Astrocyte (in vitro differentiated cells and primary cell): ENCODE results near the gene SHFL. TPM values are rescaled to one million over a fixed set of nuclear protein-coding genes. Genes with fewer than 3 reads are reported as not detected.

Experiments used
- DNase-seq: peaks from one replicate; pipeline ENCODE4 v3.0.0-alpha.2; 2010; ENCODE audit warnings: low read depth
- FAIRE-seq: peaks from 2 replicates; lab custom pipeline; 2011; peaks lifted over from hg19 to GRCh38; lab: Jason Lieb, UNC
- H2AFZ ChIP-seq: 2 replicates; pipeline ENCODE4 v1.6.0; 2012; ENCODE audit warnings: low read depth, low read length, inconsistent platforms
- H3K27ac ChIP-seq: 2 replicates; pipeline ENCODE4 v1.5.1; 2011; ENCODE audit warnings: low read depth, low read length, inconsistent platforms
- H3K27me3 ChIP-seq: 2 replicates; pipeline ENCODE4 v1.6.0; 2011; ENCODE audit warnings: low read length, inconsistent platforms; ENCODE audit not compliant: insufficient read depth
- H3K36me3 ChIP-seq: 2 replicates; pipeline ENCODE4 v1.5.1; 2011; ENCODE audit warnings: low read length, inconsistent platforms; ENCODE audit not compliant: insufficient read depth
- H3K4me1 ChIP-seq: 2 replicates; pipeline ENCODE4 v1.5.1; 2011; ENCODE audit warnings: low read length, inconsistent platforms; ENCODE audit not compliant: insufficient read depth
- H3K4me2 ChIP-seq: 2 replicates; pipeline ENCODE4 v1.6.0; 2012; ENCODE audit warnings: low read length, inconsistent platforms
- H3K4me3 ChIP-seq: 2 replicates; pipeline ENCODE4 v1.5.1; 2011; ENCODE audit warnings: low read depth, mild to moderate bottlenecking, low read length, inconsistent platforms; ENCODE audit not compliant: insufficient read depth
- H3K79me2 ChIP-seq: 2 replicates; pipeline ENCODE4 v1.6.0; 2012; ENCODE audit warnings: mild to moderate bottlenecking, low read length, inconsistent platforms; ENCODE audit not compliant: insufficient read depth
- H3K9ac ChIP-seq: 2 replicates; pipeline ENCODE4 v1.6.0; 2012; ENCODE audit warnings: mild to moderate bottlenecking, low read length, inconsistent platforms
- H3K9me3 ChIP-seq: 2 replicates; pipeline ENCODE4 v1.5.1; 2012; ENCODE audit warnings: low read depth, mild to moderate bottlenecking, low read length, inconsistent platforms; ENCODE audit not compliant: insufficient read depth
- H4K20me1 ChIP-seq: 2 replicates; pipeline ENCODE4 v1.6.0; 2012; ENCODE audit warnings: low read length, inconsistent platforms; ENCODE audit not compliant: insufficient read depth
- H3K27ac Mint-ChIP-seq: one replicate; pipeline ENCODE4 v1.8.0; 2021; ENCODE audit warnings: mild to moderate bottlenecking, mixed read lengths; ENCODE audit not compliant: unreplicated experiment
- H3K27me3 Mint-ChIP-seq: one replicate; pipeline ENCODE4 v1.8.0; 2021; ENCODE audit warnings: low read depth, mixed read lengths; ENCODE audit not compliant: unreplicated experiment
- H3K36me3 Mint-ChIP-seq: one replicate; pipeline ENCODE4 v1.8.0; 2021; ENCODE audit warnings: low read depth, mixed read lengths; ENCODE audit not compliant: unreplicated experiment
- H3K4me1 Mint-ChIP-seq: one replicate; pipeline ENCODE4 v1.8.0; 2021; ENCODE audit warnings: low read depth, mixed read lengths; ENCODE audit not compliant: unreplicated experiment
- H3K4me3 Mint-ChIP-seq: one replicate; pipeline ENCODE4 v1.8.0; 2021; ENCODE audit warnings: mild to moderate bottlenecking, moderate library complexity, mixed read lengths; ENCODE audit not compliant: unreplicated experiment
- H3K9me3 Mint-ChIP-seq: one replicate; pipeline ENCODE4 v1.8.0; 2021; ENCODE audit warnings: mild to moderate bottlenecking, mixed read lengths; ENCODE audit not compliant: unreplicated experiment
- EZH2 ChIP-seq: IDR thresholded peaks from 2 replicates; pipeline ENCODE4 v1.6.1; 2012; ENCODE audit warnings: mild to moderate bottlenecking, low read length, inconsistent platforms; ENCODE audit not compliant: insufficient read depth
- total RNA-seq: library from RNA; stranded (reverse); gene quantifications from 2 replicates; pipeline ENCODE4 v1.2.1, GENCODE V29; 2021
- TF ChIP-seq, protein P1 (sequence below): IDR thresholded peaks from 2 replicates; pipeline ENCODE4 v1.5.1; 2011; ENCODE audit warnings: low read depth, mild to moderate bottlenecking, inconsistent platforms, low read length, moderate library complexity; ENCODE audit not compliant: insufficient read depth

SHFL gene
- total RNA-seq, 1 donor from 2014 or later: 73.5 TPM

DNA sequence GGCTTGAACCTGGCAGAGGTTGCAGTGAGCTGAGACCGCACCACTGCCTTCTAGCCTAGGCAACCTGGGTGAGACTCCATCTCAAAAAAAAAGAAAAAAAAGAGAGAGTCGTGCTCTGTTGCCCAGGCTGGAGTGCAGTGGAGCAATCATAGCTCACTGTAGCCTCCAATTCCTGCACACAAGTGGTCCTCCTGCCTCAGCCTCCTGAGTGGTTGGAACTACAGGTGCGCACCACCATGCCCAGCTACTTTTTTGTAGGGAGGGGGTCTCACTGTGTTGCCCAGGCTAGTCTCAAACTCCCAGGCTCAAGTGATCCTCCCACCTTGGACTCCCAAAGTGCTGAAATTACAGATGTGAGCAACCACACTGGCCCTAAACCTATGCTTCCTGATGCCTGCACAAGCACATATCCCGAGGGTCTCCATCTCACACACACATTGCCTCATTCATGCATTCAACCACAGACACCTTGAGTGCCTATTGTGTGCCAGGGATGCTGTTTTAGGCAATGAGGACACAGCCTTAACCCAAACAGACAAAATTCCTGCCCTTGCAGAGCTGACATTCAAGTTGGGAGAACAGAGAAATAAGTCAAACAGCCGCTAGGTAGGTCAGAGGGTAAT is 14.2 kb downstream of the SHFL start:
- no peaks in the 10 kb centered on the region for H3K79me2 ChIP-seq
- no peaks in the 10 kb centered on the region for H4K20me1 ChIP-seq
- H3K9me3 Mint-ChIP-seq: no peaks in the 10 kb centered on the region
- H3K27me3 ChIP-seq: no peaks in the 10 kb centered on the region
- H3K36me3 Mint-ChIP-seq: no peaks in the 10 kb centered on the region
- H3K4me3 Mint-ChIP-seq: no peak overlapping the region
- DNase-seq (no peak), FAIRE-seq (no peak)
- no peaks in the 10 kb centered on the region for H3K4me1 Mint-ChIP-seq
- no peak overlapping the region for H3K4me2 ChIP-seq
- peaks cover 3% of the 10 kb centered on the region for H3K4me1 ChIP-seq
- no peak overlapping the region for H3K27ac ChIP-seq
- H3K9me3 ChIP-seq: peaks cover 5% of the 10 kb centered on the region
- H3K36me3 ChIP-seq: no peaks in the 10 kb centered on the region
- H3K4me3 ChIP-seq: no peak overlapping the region
- H2AFZ ChIP-seq: no peak overlapping the region
- H3K9ac ChIP-seq: no peak overlapping the region
- H3K27me3 Mint-ChIP-seq: peaks cover 13% of the 10 kb centered on the region
- no peak overlapping the region for H3K27ac Mint-ChIP-seq
- TF ChIP-seq, protein P1, sequence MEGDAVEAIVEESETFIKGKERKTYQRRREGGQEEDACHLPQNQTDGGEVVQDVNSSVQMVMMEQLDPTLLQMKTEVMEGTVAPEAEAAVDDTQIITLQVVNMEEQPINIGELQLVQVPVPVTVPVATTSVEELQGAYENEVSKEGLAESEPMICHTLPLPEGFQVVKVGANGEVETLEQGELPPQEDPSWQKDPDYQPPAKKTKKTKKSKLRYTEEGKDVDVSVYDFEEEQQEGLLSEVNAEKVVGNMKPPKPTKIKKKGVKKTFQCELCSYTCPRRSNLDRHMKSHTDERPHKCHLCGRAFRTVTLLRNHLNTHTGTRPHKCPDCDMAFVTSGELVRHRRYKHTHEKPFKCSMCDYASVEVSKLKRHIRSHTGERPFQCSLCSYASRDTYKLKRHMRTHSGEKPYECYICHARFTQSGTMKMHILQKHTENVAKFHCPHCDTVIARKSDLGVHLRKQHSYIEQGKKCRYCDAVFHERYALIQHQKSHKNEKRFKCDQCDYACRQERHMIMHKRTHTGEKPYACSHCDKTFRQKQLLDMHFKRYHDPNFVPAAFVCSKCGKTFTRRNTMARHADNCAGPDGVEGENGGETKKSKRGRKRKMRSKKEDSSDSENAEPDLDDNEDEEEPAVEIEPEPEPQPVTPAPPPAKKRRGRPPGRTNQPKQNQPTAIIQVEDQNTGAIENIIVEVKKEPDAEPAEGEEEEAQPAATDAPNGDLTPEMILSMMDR: no peak
- TF ChIP-seq EZH2: no peak

DNA sequence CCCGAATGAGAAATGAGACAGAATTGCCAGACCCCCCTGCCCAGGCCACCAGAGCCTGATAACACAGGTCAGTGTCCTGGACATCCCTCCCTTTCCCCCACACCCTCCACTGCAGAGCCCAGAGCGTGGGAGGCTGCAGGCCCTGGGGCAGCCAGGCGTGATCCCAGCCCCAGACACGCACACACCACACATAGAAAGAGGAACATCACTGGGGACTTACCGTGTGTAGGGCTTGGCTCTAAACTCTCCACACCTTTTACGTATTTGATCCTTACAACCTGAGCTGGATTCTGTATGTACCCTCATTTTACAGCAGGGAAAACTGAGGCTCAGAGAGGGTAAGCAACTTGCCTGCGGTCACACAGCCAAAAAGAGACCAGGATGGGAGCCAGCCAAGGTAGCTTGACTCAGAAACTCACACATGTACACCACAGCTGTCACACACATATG is 16.7 kb downstream of the SHFL start:
- no peak overlapping the region for H3K4me3 ChIP-seq
- TF ChIP-seq, protein P1: no peak
- TF ChIP-seq EZH2: no peak
- H3K27me3 ChIP-seq: no peaks in the 10 kb centered on the region
- H3K9ac ChIP-seq: no peak overlapping the region
- Mint-ChIP-seq H3K4me3 (no peak overlapping the region), H3K27me3 (peaks cover 13% of the 10 kb centered on the region), H3K9me3 (no peaks in the 10 kb centered on the region), H3K27ac (no peak overlapping the region), H3K4me1 (peaks cover 7% of the 10 kb centered on the region), H3K36me3 (peaks cover 2% of the 10 kb centered on the region)
- DNase-seq (no peak), FAIRE-seq (no peak)
- H3K9me3 ChIP-seq: no peaks in the 10 kb centered on the region
- H2AFZ ChIP-seq: no peak overlapping the region
- H3K27ac ChIP-seq: no peak overlapping the region
- H3K79me2 ChIP-seq: peaks cover 21% of the 10 kb centered on the region
- no peaks in the 10 kb centered on the region for H3K36me3 ChIP-seq
- peaks cover 8% of the 10 kb centered on the region for H4K20me1 ChIP-seq
- peaks cover 9% of the 10 kb centered on the region for H3K4me1 ChIP-seq
- H3K4me2 ChIP-seq: no peak overlapping the region

DNA sequence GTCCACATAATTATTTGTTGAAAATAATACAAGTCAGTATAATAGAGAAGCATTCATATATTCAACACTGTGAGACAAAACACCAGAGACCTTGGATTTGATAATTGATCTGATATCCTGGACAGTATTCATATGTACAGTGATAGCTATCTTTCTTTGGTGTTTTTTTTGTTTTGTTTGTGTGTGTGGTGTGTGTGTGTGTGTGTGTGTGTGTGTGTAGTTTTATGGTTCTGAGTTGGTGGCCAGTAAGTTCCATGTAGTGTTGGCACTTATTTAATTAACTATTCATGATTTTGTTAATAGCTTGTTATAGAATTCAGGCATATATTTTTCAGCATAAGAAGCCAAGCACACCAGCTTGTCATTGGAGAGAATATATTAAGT is 18.0 kb downstream of the SHFL start:
- Histone ChIP-seq H4K20me1 (peaks cover 16% of the 10 kb centered on the region), H2AFZ (no peak overlapping the region), H3K36me3 (peaks cover 8% of the 10 kb centered on the region), H3K9me3 (no peaks in the 10 kb centered on the region), H3K4me3 (no peak overlapping the region), H3K27me3 (no peaks in the 10 kb centered on the region), H3K9ac (no peak overlapping the region), H3K79me2 (peaks cover 33% of the 10 kb centered on the region), H3K4me2 (no peak overlapping the region), H3K4me1 (peaks cover 9% of the 10 kb centered on the region), H3K27ac (no peak overlapping the region)
- FAIRE-seq (no peak), DNase-seq (no peak)
- Mint-ChIP-seq H3K36me3 (peaks cover 4% of the 10 kb centered on the region), H3K9me3 (no peaks in the 10 kb centered on the region), H3K4me3 (no peak overlapping the region), H3K27me3 (peaks cover 8% of the 10 kb centered on the region), H3K4me1 (peaks cover 9% of the 10 kb centered on the region), H3K27ac (no peak overlapping the region)
- TF ChIP-seq, protein P1: no peak
- TF ChIP-seq EZH2: no peak
